NCI-H2227 treated with DMSO at 0.1 percent for 48 hours (cell line): ENCODE data around the gene PRSS50.
A peak's percentile ranks its signal among the peaks of the same experiment; 100 is the strongest.

ENCODE experiments used
- DNase-seq: peaks from one replicate; lab custom pipeline; 2025; lab: John Stamatoyannopoulos, UW

PRSS50 gene

DNA sequence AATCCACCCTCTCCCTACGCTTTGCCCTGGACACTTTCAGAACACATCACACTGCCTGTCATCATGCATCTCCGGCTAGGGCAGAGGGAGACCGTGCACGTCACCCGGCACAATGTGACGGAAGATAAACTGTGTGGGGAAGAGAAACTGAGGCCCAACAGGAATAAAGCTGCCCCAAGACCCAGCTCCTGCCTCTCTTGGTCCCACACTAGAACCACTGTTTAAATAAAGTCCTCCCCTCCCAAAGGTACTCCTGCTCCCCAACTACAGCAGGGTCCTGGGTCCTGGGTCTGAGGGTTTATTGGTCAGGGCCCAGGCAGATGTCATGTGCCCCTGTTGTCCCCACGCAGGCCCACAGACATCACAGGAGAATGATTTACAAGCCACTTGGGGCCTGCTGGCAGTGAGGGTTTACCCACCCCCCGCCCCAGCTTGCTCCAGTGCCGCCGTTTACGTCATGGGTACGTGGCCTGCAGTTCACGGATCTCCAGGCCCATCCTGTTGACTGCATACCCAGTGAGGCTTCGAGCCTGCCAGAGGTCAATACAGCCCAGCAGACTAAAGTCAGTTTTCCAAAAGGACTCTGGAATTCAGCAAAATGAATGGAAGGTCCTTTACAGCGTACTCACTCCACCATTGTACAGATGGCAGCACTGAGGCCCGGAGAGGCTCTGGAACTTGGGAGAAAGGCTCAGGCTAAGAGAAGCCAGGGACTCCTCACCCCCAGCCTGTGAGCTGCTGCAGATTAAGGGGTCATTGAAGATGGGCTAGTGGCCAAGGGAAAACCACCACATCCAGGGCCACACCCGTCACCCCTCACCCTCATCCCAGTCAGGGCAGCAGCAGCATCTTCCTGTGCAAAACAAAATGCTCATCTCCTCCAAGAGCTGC is 47.4 kb downstream of the PRSS50 start:
- no peak for DNase-seq

DNA sequence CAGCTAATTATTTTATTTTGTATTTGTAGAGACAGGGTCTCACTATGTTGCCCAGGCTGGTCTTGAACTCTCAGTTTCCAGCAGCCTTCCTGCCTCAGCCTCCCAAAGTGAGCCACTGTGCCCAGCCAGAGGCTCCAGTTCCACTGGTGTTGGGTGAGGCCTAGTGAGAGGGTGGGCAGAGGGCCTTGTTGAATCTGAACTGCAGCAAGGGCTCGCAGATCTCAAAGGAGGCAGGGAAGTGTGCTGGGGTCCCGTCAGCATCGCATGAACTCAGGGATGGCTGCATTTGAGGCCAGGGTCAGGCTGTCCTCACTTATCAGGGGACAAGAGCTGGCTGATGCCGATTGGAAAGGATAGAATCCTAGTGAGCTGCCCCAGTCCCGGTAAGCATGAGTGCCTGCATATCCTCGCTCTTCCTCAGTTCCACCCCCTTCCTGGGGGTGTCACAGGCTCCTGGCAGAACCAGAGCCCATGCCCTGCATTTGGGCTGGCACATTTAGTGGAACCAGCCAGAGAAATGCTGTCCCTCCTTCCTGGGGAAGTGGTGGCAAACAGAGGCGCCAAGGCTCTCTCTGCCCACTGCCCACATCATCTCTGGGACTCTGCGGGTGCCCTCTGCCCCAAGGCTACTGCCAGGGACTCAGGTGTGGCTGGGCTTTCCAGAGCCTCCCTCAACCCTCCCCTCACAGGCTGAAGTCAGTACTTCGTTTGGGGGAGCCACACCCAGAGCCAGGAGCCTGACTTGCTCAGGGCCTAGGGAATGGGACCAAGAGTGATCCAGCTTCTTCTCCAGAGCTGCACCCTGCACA is 48.3 kb downstream of the PRSS50 start:
- no peak for DNase-seq

DNA sequence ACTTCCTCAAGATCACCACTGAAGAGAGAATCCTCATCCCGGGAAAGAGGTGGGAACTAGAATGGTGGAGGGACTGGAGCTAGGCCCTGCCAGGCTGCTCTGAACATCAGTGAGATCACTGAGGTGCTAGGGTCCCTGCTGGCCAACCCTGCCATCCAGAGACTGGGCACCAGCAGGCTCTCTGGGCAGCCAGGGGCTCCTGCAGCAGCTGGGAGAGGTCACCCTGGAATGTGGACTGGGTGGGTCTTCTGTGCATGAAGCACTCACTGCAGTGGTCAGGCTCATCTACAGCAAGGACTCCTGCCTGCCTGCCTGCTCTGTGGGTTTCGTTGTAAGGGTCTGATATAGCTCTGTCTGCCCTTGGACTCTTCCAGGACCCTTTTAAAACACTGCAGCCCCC is 49.1 kb downstream of the PRSS50 start:
- DNase-seq: no peak

DNA sequence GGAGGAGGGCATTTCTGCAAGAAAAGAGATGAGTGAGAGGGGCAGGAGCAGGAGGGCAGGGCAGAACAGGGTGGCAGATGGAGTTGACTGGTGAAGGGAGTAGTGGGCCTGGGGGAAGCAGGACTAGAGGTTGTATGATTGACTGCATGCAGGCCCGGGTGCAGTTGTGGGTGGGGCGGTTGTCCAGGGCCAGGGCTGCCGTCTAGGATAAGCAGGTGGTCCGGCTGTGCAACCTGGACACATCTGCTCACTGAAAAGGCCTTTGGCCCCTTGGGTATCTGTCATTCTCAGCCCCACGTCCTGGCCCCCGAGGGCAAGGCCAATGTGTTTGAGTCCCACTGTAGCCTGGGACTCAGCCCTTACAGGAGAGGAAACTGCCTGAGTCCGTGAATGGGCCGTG is 49.6 kb downstream of the PRSS50 start:
- no peak for DNase-seq

DNA sequence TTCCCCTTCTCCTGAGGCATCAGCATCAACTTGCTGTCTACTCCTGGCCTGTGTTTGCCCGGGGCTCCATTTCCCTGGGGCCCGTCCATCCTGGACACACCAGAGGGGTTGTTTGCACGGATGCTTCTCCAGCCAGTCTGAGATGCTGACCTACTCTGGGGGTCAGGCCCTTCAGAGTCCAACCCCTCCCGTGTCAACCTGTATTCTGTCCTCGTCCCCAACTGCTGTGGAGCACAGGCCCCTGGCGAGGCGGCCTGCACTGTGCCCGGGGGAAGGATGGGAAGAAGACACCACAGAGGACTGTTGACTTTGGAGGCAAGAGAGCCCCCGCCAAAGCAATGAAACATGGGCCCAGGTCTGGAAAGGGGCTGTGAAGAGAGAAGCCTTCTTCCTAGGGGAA is 50.0 kb downstream of the PRSS50 start:
- DNase-seq: no peak

DNA sequence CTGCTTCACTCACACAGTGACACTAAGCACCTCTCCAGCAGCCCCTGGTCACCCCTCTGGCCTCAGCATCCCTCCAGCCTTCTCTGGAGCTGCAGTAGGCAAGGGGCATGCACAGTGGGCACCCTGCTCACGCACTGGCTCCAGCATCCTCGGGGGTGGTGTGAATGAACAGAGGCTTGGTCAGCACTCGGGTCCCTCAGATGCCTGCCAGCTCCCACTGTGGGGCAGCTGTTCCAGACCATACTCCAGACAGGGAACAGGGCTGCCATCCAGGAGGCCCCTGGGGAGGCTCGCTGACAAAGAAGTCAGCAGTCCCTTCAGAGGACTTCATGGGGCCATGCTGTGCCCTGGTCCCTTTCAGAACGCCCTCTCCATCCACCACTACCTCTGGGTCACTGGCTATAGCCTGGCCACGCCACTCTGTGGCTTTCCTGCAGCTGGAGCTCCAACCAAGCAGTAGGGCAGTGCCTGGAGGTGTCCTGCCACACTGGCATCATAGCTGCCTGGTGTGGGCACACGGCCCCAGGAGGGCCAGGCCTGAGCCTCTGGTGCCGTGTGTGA is 50.5 kb downstream of the PRSS50 start:
- DNase-seq: no peak

DNA sequence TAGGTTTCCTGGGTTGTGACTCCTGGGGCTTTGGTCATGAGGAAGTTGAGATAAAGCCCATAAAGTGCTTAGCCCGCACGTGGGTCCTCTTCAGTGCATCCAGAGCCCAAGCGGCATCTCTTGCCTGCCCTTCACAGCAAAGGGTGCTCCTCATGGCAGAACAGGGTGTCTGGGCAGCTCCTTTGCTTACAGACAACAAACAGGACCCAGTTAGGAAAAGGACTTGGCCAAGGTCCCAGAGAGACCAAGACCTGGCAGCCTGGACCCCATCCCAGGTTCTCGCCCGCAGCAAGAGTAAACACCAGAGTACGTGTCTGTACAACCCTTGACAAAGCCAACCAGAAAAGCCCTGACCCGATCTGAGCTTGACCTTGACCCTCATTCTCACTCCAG is 51.2 kb downstream of the PRSS50 start:
- DNase-seq: no peak

DNA sequence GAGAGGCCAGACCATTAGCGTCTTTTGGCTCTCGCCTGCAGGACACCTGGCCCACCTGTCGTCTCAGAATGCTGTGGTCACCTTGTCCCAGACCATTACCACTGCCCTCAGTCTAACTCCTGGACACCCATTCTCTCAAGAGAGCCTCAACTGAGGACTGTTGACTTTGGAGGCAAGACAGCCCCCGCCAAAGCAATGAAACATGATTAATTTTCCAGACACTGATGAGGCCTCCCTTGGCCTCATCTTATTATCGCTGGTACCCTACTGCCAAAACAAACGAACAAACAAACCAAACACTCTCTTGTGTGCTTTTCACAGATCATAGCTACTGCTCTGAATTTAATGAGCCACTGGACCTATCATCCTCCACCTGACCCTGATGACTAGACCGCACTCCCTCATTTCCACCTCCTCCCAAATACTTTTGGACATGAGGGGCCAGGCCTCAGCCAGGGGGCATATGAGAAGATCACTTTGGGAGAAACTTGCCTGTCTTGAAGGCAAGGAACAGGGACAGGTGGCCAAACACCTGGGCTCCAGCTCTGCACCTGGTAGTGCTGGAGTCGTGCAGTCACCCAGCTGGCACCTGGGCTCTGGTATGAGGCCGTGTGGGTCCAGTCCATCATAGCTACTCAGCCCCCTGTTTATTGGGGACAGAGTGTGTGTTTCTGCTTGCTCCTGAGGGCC is 51.8 kb downstream of the PRSS50 start:
- no peak for DNase-seq

DNA sequence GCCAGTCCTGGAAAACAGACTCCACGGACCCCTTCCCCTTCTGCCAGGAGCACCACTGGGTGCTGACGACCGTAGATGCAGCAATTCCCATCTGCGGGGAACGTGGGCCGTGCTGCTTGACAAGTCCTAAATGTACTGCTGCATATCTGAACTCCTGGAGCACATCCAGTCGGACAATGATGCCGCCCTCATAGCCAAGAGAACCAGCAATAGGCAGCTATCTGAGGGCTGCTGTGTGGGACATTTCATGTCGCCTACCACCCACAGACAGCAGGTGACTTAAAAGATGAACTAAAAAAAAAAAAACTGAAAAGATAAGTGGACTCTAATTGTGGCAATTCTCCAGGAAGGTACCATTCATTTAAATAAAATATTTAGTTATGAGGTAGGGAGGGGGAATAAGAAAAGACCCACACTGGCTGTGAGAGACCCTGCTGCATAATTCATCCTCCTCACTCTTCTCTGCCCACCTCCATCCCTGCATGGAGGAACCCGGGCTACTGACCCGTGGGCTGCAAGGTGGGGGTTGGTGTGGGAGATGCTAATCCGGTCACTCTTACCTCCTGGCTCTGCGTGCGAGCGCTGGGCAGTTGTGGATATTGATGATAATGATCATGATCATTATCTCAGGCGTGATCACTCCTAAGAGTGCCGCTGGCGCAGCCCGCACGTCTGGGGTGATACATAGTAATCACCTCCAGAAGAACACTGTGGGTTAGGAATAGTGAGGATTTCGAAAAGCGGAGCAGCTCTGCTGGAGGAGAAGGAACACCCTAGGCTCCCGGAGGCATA is 52.5 kb downstream of the PRSS50 start:
- no peak for DNase-seq

DNA sequence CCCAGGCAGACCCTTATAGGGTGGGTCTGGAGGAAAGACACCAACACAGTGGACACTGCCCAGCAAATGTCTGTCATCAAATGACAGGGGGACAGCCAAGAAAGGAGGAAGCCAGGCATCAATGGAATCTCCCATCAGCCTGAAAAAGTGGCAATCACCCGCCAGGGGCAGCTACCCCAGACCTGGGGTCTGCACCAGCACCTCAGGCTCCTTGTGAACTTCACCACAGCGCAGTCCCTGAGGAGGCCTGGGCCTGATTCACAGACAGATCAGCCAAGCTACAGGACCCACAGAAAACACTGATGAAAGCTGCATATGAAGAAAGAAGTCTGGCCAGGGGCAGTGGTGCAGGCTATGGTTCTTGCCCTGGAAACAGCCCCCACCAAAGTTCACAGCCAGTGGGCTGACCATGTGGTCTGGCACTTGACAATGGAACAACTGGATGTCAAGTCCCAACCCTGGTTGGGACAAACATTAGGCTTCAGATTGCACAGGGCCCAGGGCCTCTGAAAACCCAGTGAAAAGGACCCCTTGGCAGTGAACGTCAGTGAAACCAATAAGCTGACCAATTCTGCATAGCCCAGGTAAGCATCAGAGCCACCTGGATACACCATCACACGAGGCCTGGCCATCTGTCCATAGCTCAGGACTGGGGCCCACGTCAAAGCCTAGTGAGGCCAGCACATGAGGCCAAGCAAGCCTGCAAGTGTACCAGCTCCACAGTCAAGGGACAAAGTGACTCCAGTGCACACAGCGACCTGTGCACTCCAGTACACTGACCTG is 53.3 kb downstream of the PRSS50 start:
- no peak for DNase-seq

DNA sequence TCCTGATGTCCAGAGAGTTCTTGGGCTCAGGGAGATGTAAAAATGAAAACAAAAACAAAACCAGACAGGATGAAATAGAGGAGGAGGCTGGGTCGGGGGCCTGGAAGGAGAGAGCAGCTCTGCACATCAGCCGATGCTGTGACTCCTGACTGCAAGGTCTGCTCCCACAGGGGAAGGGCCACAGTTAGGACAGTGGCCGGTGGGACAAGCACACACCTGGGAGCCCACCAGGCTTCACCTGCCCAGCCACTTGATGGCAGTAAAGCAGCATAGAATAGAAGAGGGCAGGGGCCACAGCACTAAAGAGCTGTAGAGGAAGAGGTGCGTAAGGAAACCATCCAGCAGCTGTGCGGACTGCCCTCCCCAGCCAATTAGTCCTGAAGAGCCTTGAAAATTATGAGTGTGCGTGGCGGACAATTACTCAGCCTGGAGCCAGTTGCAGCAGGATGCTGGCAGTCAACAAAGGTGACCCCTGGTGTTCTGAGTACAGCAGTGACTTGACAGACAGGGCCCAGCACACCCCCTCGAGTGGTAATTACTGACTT is 54.0 kb downstream of the PRSS50 start:
- peak; percentile 89 for DNase-seq

DNA sequence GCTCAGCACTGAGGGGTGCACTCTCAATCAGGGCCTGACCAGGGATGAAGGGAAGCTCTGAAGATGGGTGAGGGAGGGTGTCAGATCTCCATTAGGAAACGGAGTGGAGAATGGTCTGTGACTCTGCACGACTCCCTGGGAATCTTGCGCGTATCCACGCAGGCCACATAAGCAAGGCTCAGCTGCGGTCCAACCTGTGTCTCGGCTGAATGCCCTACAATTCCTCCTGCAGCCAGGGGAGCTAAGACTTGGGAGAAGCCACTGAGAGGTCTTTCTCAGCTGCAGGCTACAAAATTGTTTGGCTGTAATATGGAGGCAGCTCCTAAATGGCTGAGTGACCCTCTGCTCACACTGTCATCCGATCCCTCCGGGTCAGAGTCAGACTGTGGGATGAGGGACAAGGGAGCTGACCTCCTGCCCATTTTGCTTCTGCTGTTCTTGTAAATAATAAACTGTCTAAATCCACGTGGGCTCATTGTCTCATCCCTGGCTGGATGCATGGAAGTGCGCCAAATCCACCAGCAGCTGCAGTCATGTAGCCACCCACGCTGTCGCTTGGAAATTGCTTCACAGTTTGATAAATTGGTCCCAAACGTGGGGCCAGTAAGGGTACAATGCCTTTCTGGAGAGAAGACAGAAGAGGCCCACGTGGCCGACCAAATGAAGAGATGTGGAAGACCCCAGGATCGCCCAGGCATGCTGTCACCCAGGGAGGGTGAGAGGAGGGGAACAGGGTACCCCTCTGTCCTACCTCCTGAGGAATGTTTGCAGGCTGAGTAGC is 54.7 kb downstream of the PRSS50 start:
- peak; percentile 2 for DNase-seq
